Measurements from ENCODE around the gene MEP1A. TPM values are rescaled to one million over a fixed set of nuclear protein-coding genes. Genes with fewer than 3 reads are reported as not detected.

Gene MEP1A
- total RNA-seq, 1 experiment from 2014 or later, result not detected

- TF ChIP-seq CTCF (conservative IDR thresholded peaks at IDR 0.05) (no peak), EZH2 (IDR thresholded peaks at IDR 0.05; ENCODE audit: low read depth) (no peak)
- H3K9me3 ChIP-seq (ENCODE audit: insufficient read depth, low read depth), result no peaks in the 10 kb centered on the region
- ChIA-PET POLR2A (ENCODE audit: unreplicated experiment) (no interaction called here), CTCF (no interaction called here)
- intact Hi-C loops (cut with micrococcal nuclease; ENCODE audit: unreplicated experiment), result no loop called here
- H3F3A ChIP-seq (ENCODE audit: insufficient read depth, low read depth), result peaks cover 60% of the 10 kb centered on the region
- H3K9me2 ChIP-seq (ENCODE audit: insufficient read depth), result no peaks in the 10 kb centered on the region
- 0 out of 2 replicates have a peak, but pooled peaks cover 5% of the 10 kb centered on the region for H3K79me2 ChIP-seq (ENCODE audit: low read depth)
- no TSS peak for BruUV-seq (replicated peaks)
- no peaks in the 10 kb centered on the region for H4K20me1 ChIP-seq (ENCODE audit: insufficient read depth)
- no peaks in the 10 kb centered on the region for H3K27me3 ChIP-seq (ENCODE audit: insufficient read depth, low read depth)
- H3K4me3 ChIP-seq, result no peak overlapping the region
- H3K4me1 ChIP-seq (replicated peaks; ENCODE audit: insufficient read depth), result peaks cover 31% of the 10 kb centered on the region
- DNase-seq, result no peak
- no peak overlapping the region for H3K4me2 ChIP-seq
- no peak overlapping the region for H3K27ac ChIP-seq
- peaks cover 75% of the 10 kb centered on the region for H3K36me3 ChIP-seq (ENCODE audit: low read depth)
- no peak overlapping the region for H2AFZ ChIP-seq
Measured at GRCh38 chr6:46879003-46879402, 85.8 kb downstream of the MEP1A start.

GRCh38 chr6:46882645-46883044 lies 89.5 kb downstream of the MEP1A start:
- no peak for DNase-seq
- intact Hi-C loops (cut with micrococcal nuclease; ENCODE audit: unreplicated experiment), result no loop called here
- ChIA-PET CTCF (no interaction called here), POLR2A (ENCODE audit: unreplicated experiment) (no interaction called here)
- H3K36me3 ChIP-seq (ENCODE audit: low read depth), result peaks cover 90% of the 10 kb centered on the region
- H3K27ac ChIP-seq, result no peak overlapping the region
- peaks cover 9% of the 10 kb centered on the region for H3K4me1 ChIP-seq (replicated peaks; ENCODE audit: insufficient read depth)
- peaks cover 32% of the 10 kb centered on the region for H3F3A ChIP-seq (ENCODE audit: insufficient read depth, low read depth)
- H2AFZ ChIP-seq, result no peak overlapping the region
- no peaks in the 10 kb centered on the region for H3K9me3 ChIP-seq (ENCODE audit: insufficient read depth, low read depth)
- H3K9me2 ChIP-seq (ENCODE audit: insufficient read depth), result no peaks in the 10 kb centered on the region
- no peaks in the 10 kb centered on the region for H3K79me2 ChIP-seq (ENCODE audit: low read depth)
- no peaks in the 10 kb centered on the region for H3K27me3 ChIP-seq (ENCODE audit: insufficient read depth, low read depth)
- TF ChIP-seq EZH2 (IDR thresholded peaks at IDR 0.05; ENCODE audit: low read depth) (no peak), CTCF (conservative IDR thresholded peaks at IDR 0.05) (no peak)
- H3K4me2 ChIP-seq, result no peak overlapping the region
- no TSS peak for BruUV-seq (replicated peaks)
- H4K20me1 ChIP-seq (ENCODE audit: insufficient read depth), result 0 out of 2 replicates have a peak, but pooled peaks cover 4% of the 10 kb centered on the region
- no peak overlapping the region for H3K4me3 ChIP-seq

- Histone ChIP-seq H4K20me1 (ENCODE audit: insufficient read depth) (peaks cover 4% of the 10 kb centered on the region; the same call in 1 of the 2 replicates), H3K36me3 (ENCODE audit: low read depth) (peaks cover 64% of the 10 kb centered on the region), H3K9me3 (ENCODE audit: insufficient read depth, low read depth) (no peaks in the 10 kb centered on the region), H3K4me3 (no peak overlapping the region), H2AFZ (no peak overlapping the region), H3F3A (ENCODE audit: insufficient read depth, low read depth) (peaks cover 20% of the 10 kb centered on the region), H3K4me1 (replicated peaks; ENCODE audit: insufficient read depth) (no peaks in the 10 kb centered on the region), H3K4me2 (no peak overlapping the region), H3K27ac (no peak overlapping the region), H3K9me2 (ENCODE audit: insufficient read depth) (no peaks in the 10 kb centered on the region), H3K79me2 (ENCODE audit: low read depth) (0 out of 2 replicates have a peak, but pooled peaks cover 8% of the 10 kb centered on the region), H3K27me3 (ENCODE audit: insufficient read depth, low read depth) (no peaks in the 10 kb centered on the region)
- no TSS peak for BruUV-seq (replicated peaks)
- TF ChIP-seq EZH2 (IDR thresholded peaks at IDR 0.05; ENCODE audit: low read depth) (no peak), CTCF (conservative IDR thresholded peaks at IDR 0.05) (no peak)
- no peak for DNase-seq
- CTCF ChIA-PET, result no interaction called here
- intact Hi-C loops (cut with micrococcal nuclease; ENCODE audit: unreplicated experiment), result no loop called here
- POLR2A ChIA-PET (ENCODE audit: unreplicated experiment), result no interaction called here
Measured at GRCh38 chr6:46888031-46888430, 94.8 kb downstream of the MEP1A start.

Data from PC-9 (cell line).